ENCODE measurements around the gene AP2A2.

The AP2A2 gene

GRCh38 chr11:977830-978720, 52.4 kb downstream of the AP2A2 start:
- no peak for DNase-seq

- no peak for DNase-seq
Measured at GRCh38 chr11:978781-979180, 53.1 kb downstream of the AP2A2 start.

GRCh38 chr11:980438-981357, 55.0 kb downstream of the AP2A2 start:
- DNase-seq, result no peak

GRCh38 chr11:981764-982163, 56.1 kb downstream of the AP2A2 start:
- DNase-seq, result no peak

- no peak for DNase-seq
Measured at GRCh38 chr11:984546-984945, 58.9 kb downstream of the AP2A2 start.

- DNase-seq, result no peak
Measured at GRCh38 chr11:985406-985805, 59.7 kb downstream of the AP2A2 start.

GRCh38 chr11:985848-986247, 60.2 kb downstream of the AP2A2 start:
- DNase-seq, result no peak

GRCh38 chr11:986270-986951, 60.7 kb downstream of the AP2A2 start:
- no peak for DNase-seq

GRCh38 chr11:986952-987305, 61.3 kb downstream of the AP2A2 start:
- no peak for DNase-seq

- DNase-seq, result no peak
Measured at GRCh38 chr11:987671-988070, 62.0 kb downstream of the AP2A2 start.

- no peak for DNase-seq
Measured at GRCh38 chr11:990101-990500, 64.4 kb downstream of the AP2A2 start.

GRCh38 chr11:991034-991433, 65.4 kb downstream of the AP2A2 start:
- DNase-seq, result no peak

- no peak for DNase-seq
Measured at GRCh38 chr11:991711-992307, 66.1 kb downstream of the AP2A2 start.

- no peak for DNase-seq
Measured at GRCh38 chr11:992577-992976, 66.9 kb downstream of the AP2A2 start.

GRCh38 chr11:993632-994167, 68.0 kb downstream of the AP2A2 start:
- no peak for DNase-seq

GRCh38 chr11:995044-995751, 69.5 kb downstream of the AP2A2 start:
- DNase-seq, result no peak

- DNase-seq, result no peak
Measured at GRCh38 chr11:995752-996420, 70.2 kb downstream of the AP2A2 start.

GRCh38 chr11:996681-997080, 71.0 kb downstream of the AP2A2 start:
- no peak for DNase-seq

- no peak for DNase-seq
Measured at GRCh38 chr11:997907-998306, 72.2 kb downstream of the AP2A2 start.

- no peak for DNase-seq
Measured at GRCh38 chr11:999009-999408, 73.3 kb downstream of the AP2A2 start.
